ENCODE data around the gene RREB1. TPM values are rescaled to one million over a fixed set of nuclear protein-coding genes. Genes with fewer than 3 reads are reported as not detected.

Gene RREB1
- polyA plus RNA-seq, 1 experiment: 2.6 TPM

- CTCF ChIA-PET: no interaction called here
- Histone ChIP-seq H3K4me3 (ENCODE audit: low read depth, low read length) (no peak overlapping the region), H3K27me3 (ENCODE audit: control insufficient read depth, insufficient read depth, low read length) (no peaks in the 10 kb centered on the region), H3K9me3 (ENCODE audit: control insufficient read depth, insufficient read depth, low read length) (no peaks in the 10 kb centered on the region), H3K27ac (ENCODE audit: low read depth, low read length) (no peak overlapping the region)
- no peak for TF ChIP-seq CTCF (IDR thresholded peaks at IDR 0.05; ENCODE audit: low read depth, low read length)
- no peak for DNase-seq (ENCODE audit: low read depth, low spot score)
- POLR2A ChIA-PET: no interaction called here
Observed at GRCh38 chr6:7190791-7191190, 83.0 kb downstream of the RREB1 start.

GRCh38 chr6:7193122-7193521 is 85.4 kb downstream of the RREB1 start:
- Histone ChIP-seq H3K4me3 (ENCODE audit: low read depth, low read length) (no peak overlapping the region), H3K27me3 (ENCODE audit: control insufficient read depth, insufficient read depth, low read length) (no peaks in the 10 kb centered on the region), H3K27ac (ENCODE audit: low read depth, low read length) (no peak overlapping the region), H3K9me3 (ENCODE audit: control insufficient read depth, insufficient read depth, low read length) (no peaks in the 10 kb centered on the region)
- POLR2A ChIA-PET: no interaction called here
- DNase-seq (ENCODE audit: low read depth, low spot score): no peak
- TF ChIP-seq CTCF (IDR thresholded peaks at IDR 0.05; ENCODE audit: low read depth, low read length): no peak
- CTCF ChIA-PET: no interaction called here

- no peaks in the 10 kb centered on the region for H3K27me3 ChIP-seq (ENCODE audit: control insufficient read depth, insufficient read depth, low read length)
- no peak for DNase-seq (ENCODE audit: low read depth, low spot score)
- H3K9me3 ChIP-seq (ENCODE audit: control insufficient read depth, insufficient read depth, low read length): no peaks in the 10 kb centered on the region
- no peak overlapping the region for H3K4me3 ChIP-seq (ENCODE audit: low read depth, low read length)
- no peak overlapping the region for H3K27ac ChIP-seq (ENCODE audit: low read depth, low read length)
- TF ChIP-seq CTCF (IDR thresholded peaks at IDR 0.05; ENCODE audit: low read depth, low read length): no peak
- POLR2A ChIA-PET: no interaction called here
- CTCF ChIA-PET: no interaction called here
Observed at GRCh38 chr6:7194657-7195056, 86.9 kb downstream of the RREB1 start.

- no peak for TF ChIP-seq CTCF (IDR thresholded peaks at IDR 0.05; ENCODE audit: low read depth, low read length)
- H3K27me3 ChIP-seq (ENCODE audit: control insufficient read depth, insufficient read depth, low read length): no peaks in the 10 kb centered on the region
- H3K4me3 ChIP-seq (ENCODE audit: low read depth, low read length): no peak overlapping the region
- no peak overlapping the region for H3K27ac ChIP-seq (ENCODE audit: low read depth, low read length)
- POLR2A ChIA-PET: no interaction called here
- CTCF ChIA-PET: no interaction called here
- DNase-seq (ENCODE audit: low read depth, low spot score): no peak
- no peaks in the 10 kb centered on the region for H3K9me3 ChIP-seq (ENCODE audit: control insufficient read depth, insufficient read depth, low read length)
Observed at GRCh38 chr6:7195339-7196018, 87.7 kb downstream of the RREB1 start.

- Histone ChIP-seq H3K4me3 (ENCODE audit: low read depth, low read length) (no peak overlapping the region), H3K27ac (ENCODE audit: low read depth, low read length) (no peak overlapping the region), H3K27me3 (ENCODE audit: control insufficient read depth, insufficient read depth, low read length) (no peaks in the 10 kb centered on the region), H3K9me3 (ENCODE audit: control insufficient read depth, insufficient read depth, low read length) (no peaks in the 10 kb centered on the region)
- ChIA-PET POLR2A (no interaction called here), CTCF (no interaction called here)
- no peak for DNase-seq (ENCODE audit: low read depth, low spot score)
- TF ChIP-seq CTCF (IDR thresholded peaks at IDR 0.05; ENCODE audit: low read depth, low read length): no peak
Observed at GRCh38 chr6:7196019-7196402, 88.2 kb downstream of the RREB1 start.
